ENCODE data around the gene ACP1.

- TF ChIP-seq, protein P1, sequence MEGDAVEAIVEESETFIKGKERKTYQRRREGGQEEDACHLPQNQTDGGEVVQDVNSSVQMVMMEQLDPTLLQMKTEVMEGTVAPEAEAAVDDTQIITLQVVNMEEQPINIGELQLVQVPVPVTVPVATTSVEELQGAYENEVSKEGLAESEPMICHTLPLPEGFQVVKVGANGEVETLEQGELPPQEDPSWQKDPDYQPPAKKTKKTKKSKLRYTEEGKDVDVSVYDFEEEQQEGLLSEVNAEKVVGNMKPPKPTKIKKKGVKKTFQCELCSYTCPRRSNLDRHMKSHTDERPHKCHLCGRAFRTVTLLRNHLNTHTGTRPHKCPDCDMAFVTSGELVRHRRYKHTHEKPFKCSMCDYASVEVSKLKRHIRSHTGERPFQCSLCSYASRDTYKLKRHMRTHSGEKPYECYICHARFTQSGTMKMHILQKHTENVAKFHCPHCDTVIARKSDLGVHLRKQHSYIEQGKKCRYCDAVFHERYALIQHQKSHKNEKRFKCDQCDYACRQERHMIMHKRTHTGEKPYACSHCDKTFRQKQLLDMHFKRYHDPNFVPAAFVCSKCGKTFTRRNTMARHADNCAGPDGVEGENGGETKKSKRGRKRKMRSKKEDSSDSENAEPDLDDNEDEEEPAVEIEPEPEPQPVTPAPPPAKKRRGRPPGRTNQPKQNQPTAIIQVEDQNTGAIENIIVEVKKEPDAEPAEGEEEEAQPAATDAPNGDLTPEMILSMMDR (IDR thresholded peaks at IDR 0.05): no peak
- TF ChIP-seq POLR2AphosphoS5 (IDR thresholded peaks at IDR 0.05) (no peak), POLR2A (IDR thresholded peaks at IDR 0.05) (no peak)
These were observed 30.3 kb upstream of the ACP1 start for GRCh38 chr2:234421-234820.
